Measurements from ENCODE around the gene CEP72.

DNA sequence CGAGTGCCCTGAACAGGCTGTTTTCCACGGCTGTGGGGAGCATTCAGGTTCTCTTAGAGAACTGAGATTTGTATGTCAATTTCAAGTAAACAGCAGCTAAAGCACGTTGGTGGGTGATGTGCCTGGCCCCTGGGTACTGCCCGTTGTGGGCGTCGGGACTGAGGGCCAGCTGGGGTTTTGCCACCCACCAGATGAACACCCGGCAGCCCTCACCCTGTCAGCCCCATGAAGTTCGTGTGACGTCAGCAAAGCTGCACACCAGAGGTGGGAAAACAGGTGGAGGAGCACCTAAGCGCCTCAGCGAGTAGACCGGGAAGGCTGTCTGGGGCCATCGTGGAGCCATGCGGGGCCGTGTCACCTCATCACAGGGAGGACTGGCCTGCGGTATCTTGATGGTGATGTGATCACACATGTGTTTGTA lies 9.2 kb downstream of the CEP72 start:
- TF ChIP-seq, protein P1, sequence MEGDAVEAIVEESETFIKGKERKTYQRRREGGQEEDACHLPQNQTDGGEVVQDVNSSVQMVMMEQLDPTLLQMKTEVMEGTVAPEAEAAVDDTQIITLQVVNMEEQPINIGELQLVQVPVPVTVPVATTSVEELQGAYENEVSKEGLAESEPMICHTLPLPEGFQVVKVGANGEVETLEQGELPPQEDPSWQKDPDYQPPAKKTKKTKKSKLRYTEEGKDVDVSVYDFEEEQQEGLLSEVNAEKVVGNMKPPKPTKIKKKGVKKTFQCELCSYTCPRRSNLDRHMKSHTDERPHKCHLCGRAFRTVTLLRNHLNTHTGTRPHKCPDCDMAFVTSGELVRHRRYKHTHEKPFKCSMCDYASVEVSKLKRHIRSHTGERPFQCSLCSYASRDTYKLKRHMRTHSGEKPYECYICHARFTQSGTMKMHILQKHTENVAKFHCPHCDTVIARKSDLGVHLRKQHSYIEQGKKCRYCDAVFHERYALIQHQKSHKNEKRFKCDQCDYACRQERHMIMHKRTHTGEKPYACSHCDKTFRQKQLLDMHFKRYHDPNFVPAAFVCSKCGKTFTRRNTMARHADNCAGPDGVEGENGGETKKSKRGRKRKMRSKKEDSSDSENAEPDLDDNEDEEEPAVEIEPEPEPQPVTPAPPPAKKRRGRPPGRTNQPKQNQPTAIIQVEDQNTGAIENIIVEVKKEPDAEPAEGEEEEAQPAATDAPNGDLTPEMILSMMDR (IDR thresholded peaks at IDR 0.05; ENCODE audit: insufficient read depth, low read depth, low read length): no peak
- no peak for TF ChIP-seq EZH2 (IDR thresholded peaks at IDR 0.05; ENCODE audit: insufficient read depth, low read length)

Data from astrocyte (in vitro differentiated cells and primary cell).